Motor neuron (in vitro differentiated cells): ENCODE measurements around the gene PSMA6. TPM values are rescaled to one million over a fixed set of nuclear protein-coding genes. Genes with fewer than 3 reads are reported as not detected.
A peak's percentile ranks its signal among the peaks of the same experiment; 100 is the strongest.

Experiments
- ATAC-seq, 8 experiments: fragments of 200-7000 bp; cut with Tn5 transposase; replicated peaks in 6 of 8; 2 replicates each; pipeline ENCODE4 v1.8.0; 2021; ENCODE audit warnings: mild to moderate bottlenecking in 8 of 8, moderate library complexity in 8 of 8
- H3K27ac ChIP-seq, 2 donors: fragments of 250-450 bp; sonication (Bioruptor Pico); 2 replicates each; pipeline ENCODE4 v1.9.0; 2021; ENCODE audit warnings: antibody characterized with exemption in 2 of 2, mild to moderate bottlenecking in 2 of 2, moderate library complexity in 1 of 2
- H3K4me1 ChIP-seq, 2 donors: fragments of 250-450 bp; sonication (Bioruptor Pico); replicated peaks in 1 of 2; 2 replicates each; pipeline ENCODE4 v1.6.1; 2021; ENCODE audit warnings: antibody characterized with exemption in 2 of 2, mild to moderate bottlenecking in 2 of 2, moderate library complexity in 1 of 2
- H3K4me3 ChIP-seq, 5 donors: fragments of 250-450 bp; sonication (Bioruptor Pico); 2 replicates each; pipeline ENCODE4 v1.9.0; 2021; ENCODE audit warnings: antibody characterized with exemption in 5 of 5, mild to moderate bottlenecking in 5 of 5, moderate library complexity in 4 of 5
- WGBS, 10 experiments: fragments of 450-650 bp; shearing (Covaris generic); methylation state at CpG; one replicate each; pipeline ENCODE4 v1.0.0; 2022; 5-methylcytosine and 5-hydroxymethylcytosine counted together
- in situ Hi-C, 9 experiments: fragments of 400-800 bp; cut with MboI; loops; one replicate each; pipeline ENCODE4 v1.15.0; 2021; ENCODE audit warnings: low sequenced_read_pairs in 9 of 9, low pct_unique_long_range_greater_than_20kb in 2 of 9; ENCODE audit not compliant: unreplicated experiment in 9 of 9
- total RNA-seq, 8 experiments: library from RNA; unstranded; fragments of 300-600 nt; gene quantifications; 2 replicates each; pipeline versions ENCODE4 v1.2.3 to v1.2.4, GENCODE V29; 2022

PSMA6 gene
- total RNA-seq, 8 experiments from 2014 or later = 224 to 1,035 (median 262) TPM

DNA sequence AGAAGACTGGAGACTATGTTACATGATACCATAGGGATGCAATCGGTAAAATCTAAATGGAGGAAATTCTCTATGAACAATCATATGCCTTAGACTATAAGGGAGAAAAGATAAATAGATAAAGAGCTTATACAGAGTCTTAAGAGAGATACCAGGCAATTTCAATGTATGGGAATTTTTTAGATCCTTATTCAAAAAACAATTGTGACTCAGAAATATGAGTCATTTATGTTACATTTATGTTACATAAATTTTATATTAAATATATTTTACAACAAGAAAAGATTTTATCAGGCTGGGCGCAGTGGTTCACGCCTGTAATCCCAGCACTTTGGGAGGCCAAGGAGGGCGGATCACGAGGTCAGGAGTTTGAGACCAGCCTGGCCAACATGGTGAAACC, 36.5 kb upstream of the PSMA6 start:
- H3K4me1 ChIP-seq = no peaks in the 10 kb centered on the region
- H3K4me3 ChIP-seq = no peak overlapping the region
- 90 to 100% (median 100%) methylated on average over 1 to 4 of the region's 5 CpGs for WGBS, 10 experiments
- H3K27ac ChIP-seq = no peak overlapping the region
- in situ Hi-C loops = no loop called here
- ATAC-seq = no peak

DNA sequence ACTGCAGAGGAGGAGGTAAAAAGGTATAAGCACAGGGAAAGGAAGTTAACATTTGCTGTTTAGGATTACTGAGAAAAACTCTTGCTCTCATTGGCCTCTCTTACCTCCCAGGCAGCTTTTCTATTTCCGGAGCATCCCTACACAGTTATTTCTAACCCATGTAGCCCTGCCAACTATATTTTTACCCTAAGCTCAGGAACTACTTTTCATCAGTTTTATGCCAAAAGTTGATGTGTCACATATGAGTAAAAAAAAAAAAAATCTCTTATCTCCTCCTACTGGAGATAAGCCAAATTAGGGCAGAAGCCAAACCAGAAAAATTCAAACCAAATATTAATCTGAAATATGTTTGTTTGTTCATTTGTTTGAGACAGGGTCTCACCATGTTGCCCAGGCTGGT, 34.4 kb upstream of the PSMA6 start:
- Histone ChIP-seq H3K4me1 (no peaks in the 10 kb centered on the region), H3K27ac (no peak overlapping the region), H3K4me3 (no peak overlapping the region)
- in situ Hi-C loops = no loop called here
- ATAC-seq = no peak
- WGBS, 10 experiments = 45 to 100% (median 83%) methylated on average over 1 of the region's 1 CpG; no CpG with 5 or more reads in 3 of the 10 experiments

- no peak overlapping the region for H3K27ac ChIP-seq
- no peak for ATAC-seq
- H3K4me3 ChIP-seq = no peak overlapping the region
- WGBS, 10 experiments = 78 to 100% (median 90%) methylated on average over 1 to 5 of the region's 6 CpGs; no CpG with 5 or more reads in 1 of the 10 experiments
- in situ Hi-C loops = no loop called here
- H3K4me1 ChIP-seq = no peaks in the 10 kb centered on the region
Observed at GRCh38 chr14:35258420-35258819, 33.8 kb upstream of the PSMA6 start.

GRCh38 chr14:35261774-35262173, 30.4 kb upstream of the PSMA6 start:
- H3K27ac ChIP-seq = no peak overlapping the region
- no peaks in the 10 kb centered on the region for H3K4me1 ChIP-seq
- WGBS, 10 experiments = 90 to 100% (median 100%) methylated on average over 1 to 2 of the region's 2 CpGs; no CpG with 5 or more reads in 4 of the 10 experiments
- no peak for ATAC-seq
- in situ Hi-C loops = no loop called here
- H3K4me3 ChIP-seq = no peak overlapping the region

- Histone ChIP-seq H3K4me3 (no peak overlapping the region), H3K27ac (no peak overlapping the region), H3K4me1 (no peaks in the 10 kb centered on the region)
- ATAC-seq = no peak
- in situ Hi-C loops = no loop called here
- WGBS, 10 experiments = 60 to 100% (median 92%) methylated on average over 1 to 3 of the region's 3 CpGs; no CpG with 5 or more reads in 4 of the 10 experiments
Observed at GRCh38 chr14:35262436-35262835, 29.7 kb upstream of the PSMA6 start.

DNA sequence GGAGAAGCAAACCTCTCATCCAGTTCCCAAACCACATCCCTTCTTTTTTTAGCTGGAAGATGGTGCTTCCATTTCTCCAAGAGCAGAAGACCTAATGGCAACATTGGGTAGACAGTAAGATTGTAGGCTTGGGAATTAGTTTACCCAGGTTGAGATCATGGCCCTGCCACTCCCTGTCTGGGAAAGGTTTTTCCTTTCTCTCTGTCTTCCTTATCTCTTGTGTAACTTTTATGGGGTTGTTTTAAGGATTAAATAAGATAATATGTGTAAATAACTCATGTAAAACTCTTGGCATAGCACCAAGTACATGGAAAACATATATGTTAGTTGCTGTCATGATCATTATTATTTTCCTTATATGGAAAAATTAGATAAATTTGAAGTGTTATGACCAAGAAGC, 23.2 kb upstream of the PSMA6 start:
- in situ Hi-C loops = no loop called here
- ATAC-seq = no peak
- no peaks in the 10 kb centered on the region for H3K4me1 ChIP-seq
- no peak overlapping the region for H3K27ac ChIP-seq
- H3K4me3 ChIP-seq = no peak overlapping the region

DNA sequence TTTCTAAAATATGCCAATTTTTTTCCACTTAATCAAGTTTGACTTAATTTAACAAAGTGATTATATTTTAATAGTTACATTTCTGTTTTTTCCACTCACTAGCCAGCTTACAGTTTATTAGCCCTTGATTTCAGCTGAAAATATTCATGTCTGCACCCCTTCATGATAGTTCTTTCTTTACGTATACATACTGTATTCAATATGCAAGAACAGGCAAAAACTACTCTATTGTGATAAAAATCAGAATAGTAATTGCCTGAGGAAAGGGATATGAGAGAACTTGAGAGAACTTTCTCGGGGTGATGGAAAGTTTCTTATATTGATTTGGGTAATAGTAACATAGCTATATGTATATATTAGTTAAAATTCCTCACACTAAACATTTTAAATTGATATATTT, 17.4 kb upstream of the PSMA6 start:
- in situ Hi-C loops = loop anchor here in 1 of 9 experiments (25.0 kb wide), 1 partner anchor 138 kb away; no protein-coding TSS in a partner anchor
- no peak overlapping the region for H3K4me3 ChIP-seq
- H3K27ac ChIP-seq = no peak overlapping the region
- no peaks in the 10 kb centered on the region for H3K4me1 ChIP-seq
- 0 to 100% (median 81%) methylated on average over 1 to 2 of the region's 2 CpGs; no CpG with 5 or more reads in 1 of the 10 experiments for WGBS, 10 experiments
- ATAC-seq = peak in 2 of 8 experiments; percentile 57 to 62

- WGBS, 10 experiments = 80 to 100% (median 90%) methylated on average over 1 to 4 of the region's 4 CpGs; no CpG with 5 or more reads in 2 of the 10 experiments
- H3K27ac ChIP-seq = no peak overlapping the region
- no peak for ATAC-seq
- in situ Hi-C loops = loop anchor here in 1 of 9 experiments (25.0 kb wide), 1 partner anchor 140 kb away; no protein-coding TSS in a partner anchor
- no peaks in the 10 kb centered on the region for H3K4me1 ChIP-seq
- H3K4me3 ChIP-seq = no peak overlapping the region
Observed at GRCh38 chr14:35277179-35277578, 15.0 kb upstream of the PSMA6 start.

GRCh38 chr14:35279369-35279768, 12.8 kb upstream of the PSMA6 start:
- 52 to 100% (median 84%) methylated on average over 1 to 3 of the region's 3 CpGs for WGBS, 10 experiments

DNA sequence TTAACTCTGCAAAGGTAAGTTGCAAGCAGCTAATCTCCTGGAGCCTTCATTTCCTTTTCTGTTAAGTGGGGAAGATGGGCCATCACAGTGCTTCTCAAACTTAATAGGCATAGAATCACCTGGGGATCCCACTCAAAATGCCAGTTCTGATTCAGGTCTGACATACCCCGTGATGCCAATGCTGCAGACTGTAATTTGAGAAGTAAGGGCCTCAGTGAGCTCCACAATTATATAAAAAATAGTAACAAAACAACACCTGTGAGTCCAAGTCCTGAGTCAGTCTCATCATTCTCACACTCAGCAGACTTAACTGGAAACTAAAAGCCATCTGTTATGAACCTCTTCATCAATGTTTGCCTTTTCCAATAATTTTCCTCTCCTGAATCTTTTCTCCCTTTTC, 10.8 kb upstream of the PSMA6 start:
- Histone ChIP-seq H3K27ac (no peak overlapping the region), H3K4me1 (no peaks in the 10 kb centered on the region), H3K4me3 (no peak overlapping the region)
- ATAC-seq = no peak
- WGBS, 10 experiments = 83 to 100% (median 90%) methylated on average over 1 of the region's 1 CpG; no CpG with 5 or more reads in 5 of the 10 experiments
- in situ Hi-C loops = loop anchor here in 1 of 9 experiments (25.0 kb wide), 1 partner anchor 144 kb away; no protein-coding TSS in a partner anchor

More at GRCh38 chr14:35279369-35279768, 12.8 kb upstream of the PSMA6 start:
- H3K4me3 ChIP-seq = no peak overlapping the region
- ATAC-seq = no peak
- no peak overlapping the region for H3K27ac ChIP-seq
- no peaks in the 10 kb centered on the region for H3K4me1 ChIP-seq
- in situ Hi-C loops = loop anchor here in 1 of 9 experiments (25.0 kb wide), 1 partner anchor 142 kb away; no protein-coding TSS in a partner anchor

- Histone ChIP-seq H3K4me3 (no peak overlapping the region), H3K27ac (no peak overlapping the region), H3K4me1 (no peaks in the 10 kb centered on the region)
- 59 to 100% (median 100%) methylated on average over 2 of the region's 2 CpGs; no CpG with 5 or more reads in 5 of the 10 experiments for WGBS, 10 experiments
- no peak for ATAC-seq
- in situ Hi-C loops = loop anchor here in 1 of 9 experiments (25.0 kb wide), 1 partner anchor 147 kb away; no protein-coding TSS in a partner anchor
Observed at GRCh38 chr14:35284506-35284905, 7.7 kb upstream of the PSMA6 start.

DNA sequence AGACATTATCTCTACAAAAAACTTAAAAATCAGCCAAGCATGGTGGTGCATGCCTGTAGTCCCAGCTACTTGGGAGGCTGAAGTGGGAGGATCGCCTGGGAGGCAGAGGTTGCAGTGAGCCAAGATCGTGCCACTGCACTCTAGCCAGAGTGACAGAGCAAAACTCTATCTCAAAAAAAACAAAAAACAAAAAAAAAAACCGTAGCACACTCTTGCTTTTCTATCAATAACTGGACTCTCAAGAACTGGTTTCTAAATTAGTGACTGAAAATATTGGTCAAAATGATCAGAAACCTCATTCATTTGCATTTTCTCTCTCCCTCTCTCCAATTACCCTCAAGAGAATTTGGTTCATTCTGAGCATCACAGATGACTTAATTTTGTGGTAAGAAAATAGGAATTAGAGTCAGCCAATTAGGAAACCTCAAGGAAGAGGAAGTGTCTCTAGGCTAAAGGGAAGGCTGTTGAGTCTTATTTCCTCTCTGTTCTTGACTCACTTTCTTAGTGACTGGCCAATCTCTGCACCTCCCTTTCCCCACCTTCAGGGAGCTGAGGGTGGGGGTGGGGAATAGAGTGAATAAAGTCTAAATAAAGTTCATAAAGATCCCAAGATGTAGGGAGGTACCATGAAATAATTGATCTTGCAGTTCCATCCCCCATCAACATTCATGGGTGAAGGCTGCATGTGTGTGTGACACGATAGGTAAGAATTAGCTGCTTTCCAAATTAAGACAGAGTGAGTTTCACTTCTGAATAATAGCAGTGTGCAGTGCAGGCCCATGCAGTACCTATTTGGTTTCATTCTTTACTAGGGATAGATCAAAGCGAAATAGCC, 6.8 kb upstream of the PSMA6 start:
- Histone ChIP-seq H3K4me3 (no peak overlapping the region), H3K4me1 (no peaks in the 10 kb centered on the region), H3K27ac (no peak overlapping the region)
- in situ Hi-C loops = loop anchor here in 1 of 9 experiments (25.0 kb wide), 1 partner anchor 148 kb away; no protein-coding TSS in a partner anchor
- ATAC-seq = no peak
- 80 to 100% (median 94%) methylated on average over 2 to 5 of the region's 5 CpGs; no CpG with 5 or more reads in 2 of the 10 experiments for WGBS, 10 experiments

DNA sequence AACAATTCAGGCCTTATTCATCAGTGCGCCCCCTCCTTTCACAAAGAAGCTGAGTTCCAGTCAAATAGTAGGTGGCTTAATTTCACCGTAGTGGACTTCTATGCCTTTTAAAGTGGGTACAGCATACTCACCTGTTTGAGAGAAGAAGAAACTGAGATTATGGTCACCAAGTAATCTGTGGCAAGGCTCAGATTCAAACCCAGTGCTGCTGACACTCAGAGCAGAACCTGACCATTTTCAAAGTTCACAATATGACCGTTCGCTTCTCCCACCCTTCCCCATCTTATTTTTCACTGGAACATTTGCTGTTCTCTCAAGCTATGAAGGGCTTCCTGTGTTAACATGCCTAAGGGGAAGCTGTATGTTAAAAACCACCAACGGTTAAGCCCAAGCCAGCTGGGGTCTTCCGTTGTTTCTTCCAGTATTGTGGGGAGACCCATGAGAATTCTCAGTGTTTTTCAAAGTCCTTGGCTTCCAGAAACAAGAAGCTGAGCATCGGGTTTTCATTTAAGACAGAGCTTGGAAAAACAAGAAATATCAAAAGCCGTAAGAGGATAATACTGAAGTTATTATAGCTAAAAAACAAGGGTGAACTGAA, 6.1 kb upstream of the PSMA6 start:
- in situ Hi-C loops = loop anchor here in 1 of 9 experiments (25.0 kb wide), 1 partner anchor 149 kb away; no protein-coding TSS in a partner anchor
- Histone ChIP-seq H3K4me1 (no peaks in the 10 kb centered on the region), H3K4me3 (no peak overlapping the region), H3K27ac (no peak overlapping the region)
- WGBS, 10 experiments = 80 to 100% (median 90%) methylated on average over 2 to 8 of the region's 8 CpGs; no CpG with 5 or more reads in 1 of the 10 experiments
- no peak for ATAC-seq
